Neural cell (in vitro differentiated cells): ENCODE results near the gene FAM89A. TPM values are rescaled to one million over a fixed set of nuclear protein-coding genes. Genes with fewer than 3 reads are reported as not detected.

ENCODE experiments used
- H2AFZ ChIP-seq: fragments of 200-600, 300-800 bp; sonication (generic), shearing (Covaris generic); 2 replicates; pipeline ENCODE4 v1.6.0; 2014; ENCODE audit warnings: low read depth, mild to moderate bottlenecking, antibody characterized with exemption, low read length, moderate library complexity
- H3F3A ChIP-seq: fragments of 200-600 bp; shearing (Covaris generic); 2 replicates; pipeline ENCODE4 v1.6.1; 2016; ENCODE audit warnings: mild to moderate bottlenecking, moderate library complexity, mixed read lengths, antibody characterized with exemption, low read length; ENCODE audit not compliant: insufficient read depth, poor library complexity, severe bottlenecking
- H3K27ac ChIP-seq: fragments of 200-600, 300-800 bp; sonication (generic), shearing (Covaris generic); 2 replicates; pipeline ENCODE4 v1.5.1; 2014; ENCODE audit warnings: mild to moderate bottlenecking, low read length, moderate library complexity
- H3K27me3 ChIP-seq: fragments of 300-800, 200-600 bp; sonication (generic), shearing (Covaris generic); 2 replicates; pipeline ENCODE4 v1.6.0; 2014; ENCODE audit warnings: mild to moderate bottlenecking, low read depth, low read length, moderate library complexity; ENCODE audit not compliant: insufficient read depth
- H3K36me3 ChIP-seq: fragments of 300-800, 200-600 bp; sonication (generic), shearing (Covaris generic); 2 replicates; pipeline ENCODE4 v1.5.1; 2014; ENCODE audit warnings: mild to moderate bottlenecking, antibody characterized with exemption, low read length, moderate library complexity; ENCODE audit not compliant: insufficient read depth
- H3K4me2 ChIP-seq: fragments of 300-800, 200-600 bp; sonication (generic), shearing (Covaris generic); 2 replicates; pipeline ENCODE4 v1.6.0; 2014; ENCODE audit warnings: mild to moderate bottlenecking, low read length
- H3K4me3 ChIP-seq: fragments of 300-800, 200-600 bp; sonication (generic), shearing (Covaris generic); 2 replicates; pipeline ENCODE4 v1.5.1; 2014; ENCODE audit warnings: mild to moderate bottlenecking, low read length, moderate library complexity
- H3K79me2 ChIP-seq: fragments of 200-600 bp; shearing (Covaris generic); replicated peaks from 2 replicates; pipeline ENCODE4 v1.6.0; 2014; ENCODE audit warnings: mild to moderate bottlenecking, low read length, moderate library complexity; ENCODE audit not compliant: insufficient read depth
- H3K9ac ChIP-seq: fragments of 300-800, 200-600 bp; sonication (generic), shearing (Covaris generic); 2 replicates; pipeline ENCODE4 v1.6.1; 2016; ENCODE audit warnings: mild to moderate bottlenecking, low read length, mixed read lengths
- H3K9me2 ChIP-seq: fragments of 200-600 bp; shearing (Covaris generic); 2 replicates; pipeline ENCODE4 v1.6.1; 2016; ENCODE audit warnings: mild to moderate bottlenecking, low read length, mixed read lengths; ENCODE audit not compliant: insufficient read depth
- H3K9me3 ChIP-seq: fragments of 200-600, 300-800 bp; sonication (generic), shearing (Covaris generic); 2 replicates; pipeline ENCODE4 v1.6.1; 2016; ENCODE audit warnings: mild to moderate bottlenecking, mixed run types, low read length, moderate library complexity, mixed read lengths
- H4K20me1 ChIP-seq: fragments of 200-600 bp; shearing (Covaris generic); 2 replicates; pipeline ENCODE4 v1.6.1; 2016; ENCODE audit warnings: mild to moderate bottlenecking, mixed run types; ENCODE audit not compliant: insufficient read depth
- CTCF ChIP-seq: fragments of 450-650 bp; IDR thresholded peaks from 2 replicates; pipeline ENCODE4 v1.5.1; 2014; ENCODE audit warnings: antibody characterized with exemption, mild to moderate bottlenecking, moderate library complexity; ENCODE audit not compliant: poor library complexity, severe bottlenecking
- EP300 ChIP-seq: fragments of 450-650 bp; conservative IDR thresholded peaks from 2 replicates; pipeline ENCODE4 v1.6.1; 2014; ENCODE audit warnings: antibody characterized with exemption, mild to moderate bottlenecking, moderate library complexity; ENCODE audit not compliant: poor library complexity, severe bottlenecking
- EZH2 ChIP-seq: fragments of 200-600, 300-800 bp; shearing (Covaris generic), sonication (generic); IDR thresholded peaks from 2 replicates; pipeline ENCODE4 v1.6.1; 2014; ENCODE audit warnings: antibody characterized with exemption, low read length, borderline replicate concordance, mild to moderate bottlenecking; ENCODE audit not compliant: insufficient read depth, poor library complexity, severe bottlenecking
- MXI1 ChIP-seq: fragments of 450-650 bp; conservative IDR thresholded peaks from 2 replicates; pipeline ENCODE4 v1.6.1; 2014; ENCODE audit warnings: antibody characterized with exemption, mild to moderate bottlenecking; ENCODE audit not compliant: poor library complexity, severe bottlenecking
- POLR2AphosphoS5 ChIP-seq: IDR thresholded peaks from 2 replicates; pipeline ENCODE4 v1.6.1; 2012
- RAD21 ChIP-seq: fragments of 450-650 bp; conservative IDR thresholded peaks from 2 replicates; pipeline ENCODE4 v1.6.1; 2014; ENCODE audit warnings: antibody characterized with exemption, mild to moderate bottlenecking, moderate library complexity
- REST ChIP-seq: IDR thresholded peaks from 2 replicates; pipeline ENCODE4 v1.6.1; 2012; ENCODE audit warnings: borderline replicate concordance
- SMC3 ChIP-seq: fragments of 450-650 bp; conservative IDR thresholded peaks from 2 replicates; pipeline ENCODE4 v1.6.1; 2014; ENCODE audit warnings: antibody characterized with exemption, mild to moderate bottlenecking, moderate library complexity; ENCODE audit not compliant: poor library complexity
- TAF1 ChIP-seq: IDR thresholded peaks from 2 replicates; pipeline ENCODE4 v1.6.1; 2012; ENCODE audit warnings: low read depth
- polyA plus RNA-seq: library from polyadenylated mRNA; depleted of rRNA; stranded (reverse); fragments of >200 nt; gene quantifications from 2 replicates; pipeline ENCODE4 v1.2.3, GENCODE V29; 2014

Gene FAM89A
- polyA plus RNA-seq, 1 donor from 2014 or later = 0.20 TPM

- Histone ChIP-seq H3F3A (no peaks in the 10 kb centered on the region), H2AFZ (no peak overlapping the region), H4K20me1 (no peaks in the 10 kb centered on the region), H3K4me3 (no peak overlapping the region), H3K36me3 (peaks cover 9% of the 10 kb centered on the region), H3K4me2 (no peak overlapping the region), H3K9me3 (no peaks in the 10 kb centered on the region), H3K9ac (no peak overlapping the region), H3K27ac (no peak overlapping the region), H3K27me3 (no peaks in the 10 kb centered on the region), H3K9me2 (no peaks in the 10 kb centered on the region), H3K79me2 (no peaks in the 10 kb centered on the region)
- TF ChIP-seq POLR2AphosphoS5 (no peak), SMC3 (no peak), RAD21 (no peak), TAF1 (no peak), CTCF (no peak), MXI1 (no peak), REST (no peak), EP300 (no peak), EZH2 (no peak)
These were observed 39.9 kb downstream of the FAM89A start for GRCh38 chr1:231000201-231000600.

- no peak overlapping the region for H3K4me3 ChIP-seq
- TF ChIP-seq REST (no peak), EP300 (no peak), CTCF (no peak), POLR2AphosphoS5 (no peak), EZH2 (no peak), RAD21 (no peak), SMC3 (no peak), MXI1 (no peak), TAF1 (no peak)
- no peak overlapping the region for H2AFZ ChIP-seq
- H3K9me2 ChIP-seq = no peaks in the 10 kb centered on the region
- H3K9ac ChIP-seq = no peak overlapping the region
- H4K20me1 ChIP-seq = no peaks in the 10 kb centered on the region
- H3K27me3 ChIP-seq = no peaks in the 10 kb centered on the region
- H3K4me2 ChIP-seq = no peak overlapping the region
- no peaks in the 10 kb centered on the region for H3K79me2 ChIP-seq
- H3K36me3 ChIP-seq = peaks cover 5% of the 10 kb centered on the region
- H3K9me3 ChIP-seq = no peaks in the 10 kb centered on the region
- no peak overlapping the region for H3K27ac ChIP-seq
- H3F3A ChIP-seq = no peaks in the 10 kb centered on the region
These were observed 45.2 kb downstream of the FAM89A start for GRCh38 chr1:230994860-230995259.
